NCI-H146 (cell line): ENCODE measurements around the gene TEC.
"Not testable (repeated sequence)": the region's sequence is repeated elsewhere in the genome, so short reads cannot be mapped to it uniquely, and the experiment has no call there.

Experiments used
- DNase-seq: peaks from one replicate; lab custom pipeline; 2025; lab: John Stamatoyannopoulos, UW

The TEC gene

GRCh38 chr4:48268956-48269860 lies at the start of gene TEC:
TEC (minus strand) TSS chr4:48269838; CDS start chr4:48228614, 41,224 bp downstream.
- DNase-seq = peak; percentile 78

GRCh38 chr4:48315728-48316630 lies 46.3 kb upstream of the TEC start:
- DNase-seq = peak; percentile 37

- DNase-seq = not testable (repeated sequence)
Measured at GRCh38 chr4:48314746-48315145, 45.1 kb upstream of the TEC start.

- no peak for DNase-seq
Measured at GRCh38 chr4:48311896-48312295, 42.3 kb upstream of the TEC start.

GRCh38 chr4:48308901-48309300 lies 39.3 kb upstream of the TEC start:
- DNase-seq = no peak

GRCh38 chr4:48307528-48307927 lies 37.9 kb upstream of the TEC start:
- no peak for DNase-seq

- DNase-seq = no peak
Measured at GRCh38 chr4:48305508-48305907, 35.9 kb upstream of the TEC start.

GRCh38 chr4:48300004-48300403 lies 30.4 kb upstream of the TEC start:
- no peak for DNase-seq

- no peak for DNase-seq
Measured at GRCh38 chr4:48299560-48299959, 29.9 kb upstream of the TEC start.

GRCh38 chr4:48297256-48297846 lies 27.7 kb upstream of the TEC start:
- no peak for DNase-seq

- no peak for DNase-seq
Measured at GRCh38 chr4:48296365-48296764, 26.7 kb upstream of the TEC start.

GRCh38 chr4:48295116-48295515 lies 25.5 kb upstream of the TEC start:
- DNase-seq = no peak

GRCh38 chr4:48292218-48292790 lies 22.7 kb upstream of the TEC start:
- not testable (repeated sequence) for DNase-seq

GRCh38 chr4:48290146-48290772 lies 20.6 kb upstream of the TEC start:
- DNase-seq = peak; percentile 2

GRCh38 chr4:48286060-48286459 lies 16.4 kb upstream of the TEC start:
- not testable (repeated sequence) for DNase-seq

GRCh38 chr4:48285640-48286039 lies 16.0 kb upstream of the TEC start:
- DNase-seq = not testable (repeated sequence)

- no peak for DNase-seq
Measured at GRCh38 chr4:48275686-48276085, 6.0 kb upstream of the TEC start.

- DNase-seq = peak; percentile 50
Measured at GRCh38 chr4:48275247-48275646, 5.6 kb upstream of the TEC start.

- no peak for DNase-seq
Measured at GRCh38 chr4:48271626-48272025, 2.0 kb upstream of the TEC start.

- DNase-seq = no peak
Measured at GRCh38 chr4:48270951-48271473, 1.4 kb upstream of the TEC start.

GRCh38 chr4:48270523-48270897 lies 872 bp upstream of the TEC start:
- DNase-seq = no peak
